Measurements from ENCODE around the gene SFI1.
"Not testable (repeated sequence)": the region's sequence is repeated elsewhere in the genome, so short reads cannot be mapped to it uniquely, and the experiment has no call there.

DNA sequence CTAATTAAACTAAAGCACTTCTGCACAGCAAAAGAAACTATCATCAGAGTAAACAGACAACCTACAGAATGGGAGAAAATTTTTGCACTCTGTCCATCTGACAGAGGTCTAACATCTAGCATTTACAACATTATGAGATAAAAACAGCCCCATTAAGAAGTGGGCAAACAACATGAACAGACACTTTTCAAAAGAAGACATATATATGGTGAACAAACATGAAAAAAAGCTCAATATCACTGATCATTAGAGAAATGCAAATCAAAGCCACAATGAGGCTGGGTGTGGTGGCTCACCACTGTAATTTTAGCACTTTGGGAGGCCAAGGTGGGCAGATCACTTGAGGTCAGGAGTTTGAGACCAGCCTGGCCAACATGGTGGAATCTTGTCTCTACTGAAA lies 11.2 kb downstream of the SFI1 start:
- TF ChIP-seq EZH2 (IDR thresholded peaks at IDR 0.05; ENCODE audit: low read depth, low read length, severe bottlenecking); POLR2A (IDR thresholded peaks at IDR 0.05; ENCODE audit: control extremely low read depth in 1 of 2, low read depth in 2 of 2, low read length in 2 of 2): not testable (repeated sequence)
